Testis (tissue), 2 donors: ENCODE measurements around the gene UBE2V1.

ENCODE experiments used
- POLR2A ChIP-seq: fragments of 450-650 bp; IDR thresholded peaks from one replicate; pipeline ENCODE4 v1.6.1; 2017; ENCODE audit warnings: antibody characterized with exemption, mild to moderate bottlenecking, moderate library complexity
- TF ChIP-seq, protein P1 (sequence below), 3 experiments: fragments of 450-650 bp in 2 of 3; fragments of 200-600 bp in 1 of 3; sonication (generic) in 1 of 3; IDR thresholded peaks; one replicate each; pipeline ENCODE4 v1.5.1; 2016 to 2019; ENCODE audit warnings: antibody characterized with exemption in 3 of 3, mild to moderate bottlenecking in 2 of 3, moderate library complexity in 1 of 3

- TF ChIP-seq, protein P1, sequence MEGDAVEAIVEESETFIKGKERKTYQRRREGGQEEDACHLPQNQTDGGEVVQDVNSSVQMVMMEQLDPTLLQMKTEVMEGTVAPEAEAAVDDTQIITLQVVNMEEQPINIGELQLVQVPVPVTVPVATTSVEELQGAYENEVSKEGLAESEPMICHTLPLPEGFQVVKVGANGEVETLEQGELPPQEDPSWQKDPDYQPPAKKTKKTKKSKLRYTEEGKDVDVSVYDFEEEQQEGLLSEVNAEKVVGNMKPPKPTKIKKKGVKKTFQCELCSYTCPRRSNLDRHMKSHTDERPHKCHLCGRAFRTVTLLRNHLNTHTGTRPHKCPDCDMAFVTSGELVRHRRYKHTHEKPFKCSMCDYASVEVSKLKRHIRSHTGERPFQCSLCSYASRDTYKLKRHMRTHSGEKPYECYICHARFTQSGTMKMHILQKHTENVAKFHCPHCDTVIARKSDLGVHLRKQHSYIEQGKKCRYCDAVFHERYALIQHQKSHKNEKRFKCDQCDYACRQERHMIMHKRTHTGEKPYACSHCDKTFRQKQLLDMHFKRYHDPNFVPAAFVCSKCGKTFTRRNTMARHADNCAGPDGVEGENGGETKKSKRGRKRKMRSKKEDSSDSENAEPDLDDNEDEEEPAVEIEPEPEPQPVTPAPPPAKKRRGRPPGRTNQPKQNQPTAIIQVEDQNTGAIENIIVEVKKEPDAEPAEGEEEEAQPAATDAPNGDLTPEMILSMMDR (IDR thresholded peaks at IDR 0.05) = no peak
- TF ChIP-seq POLR2A = no peak
Observed at GRCh38 chr20:50054626-50055511, 58.1 kb downstream of the UBE2V1 start.
